ENCODE results near the gene ATG5. TPM values are rescaled to one million over a fixed set of nuclear protein-coding genes. Genes with fewer than 3 reads are reported as not detected.
A peak's percentile ranks its signal among the peaks of the same experiment; 100 is the strongest.

The ATG5 gene
- total RNA-seq, 4 donors from 2014 or later = 26.1 to 43.3 (median 30.6) TPM

DNA sequence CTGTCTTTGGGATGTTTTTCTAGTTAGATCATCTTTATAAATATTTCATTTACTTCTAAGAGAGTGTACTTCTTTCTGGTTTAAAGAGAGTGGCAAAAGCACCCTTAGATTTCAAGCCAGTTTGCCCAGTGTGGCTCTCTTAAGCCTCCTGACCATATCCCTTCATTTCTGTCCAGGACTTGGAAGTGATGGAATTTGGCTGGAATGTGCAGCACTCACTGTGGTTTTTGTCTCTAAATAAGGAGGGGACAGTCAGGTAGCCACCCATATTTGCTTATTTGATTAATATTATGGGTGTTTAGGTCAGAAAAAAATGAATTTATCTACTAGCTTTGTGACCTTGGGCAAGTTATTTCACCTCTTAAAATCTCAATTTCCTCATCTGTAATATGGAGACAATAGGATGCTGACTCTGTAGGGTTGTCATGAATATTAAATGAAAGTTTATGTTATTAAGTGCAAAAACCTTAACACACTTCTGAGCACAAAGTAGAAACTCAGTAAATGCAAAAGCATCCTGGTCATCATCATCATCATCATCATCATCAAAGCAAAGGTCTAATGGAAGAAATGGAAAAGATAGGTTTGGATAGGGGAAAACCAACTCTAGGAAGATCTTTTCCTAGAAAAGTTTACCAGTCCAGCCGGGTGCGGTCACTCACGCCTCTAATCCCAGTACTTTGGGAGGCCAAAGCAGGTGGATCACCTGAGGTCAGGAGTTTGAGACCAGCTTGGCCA is 38.0 kb upstream of the ATG5 start:
- ATAC-seq = no peak
- no peaks in the 10 kb centered on the region for H3K9me3 ChIP-seq
- no peak overlapping the region for H3K4me3 ChIP-seq
- 98 to 100% methylated on average over 1 to 3 of the region's 3 CpGs for WGBS, 2 donors (ENCODE audit: low coverage in 1 of 2)
- peaks cover 52% of the 10 kb centered on the region for H3K27me3 ChIP-seq
- TF ChIP-seq, protein P1, sequence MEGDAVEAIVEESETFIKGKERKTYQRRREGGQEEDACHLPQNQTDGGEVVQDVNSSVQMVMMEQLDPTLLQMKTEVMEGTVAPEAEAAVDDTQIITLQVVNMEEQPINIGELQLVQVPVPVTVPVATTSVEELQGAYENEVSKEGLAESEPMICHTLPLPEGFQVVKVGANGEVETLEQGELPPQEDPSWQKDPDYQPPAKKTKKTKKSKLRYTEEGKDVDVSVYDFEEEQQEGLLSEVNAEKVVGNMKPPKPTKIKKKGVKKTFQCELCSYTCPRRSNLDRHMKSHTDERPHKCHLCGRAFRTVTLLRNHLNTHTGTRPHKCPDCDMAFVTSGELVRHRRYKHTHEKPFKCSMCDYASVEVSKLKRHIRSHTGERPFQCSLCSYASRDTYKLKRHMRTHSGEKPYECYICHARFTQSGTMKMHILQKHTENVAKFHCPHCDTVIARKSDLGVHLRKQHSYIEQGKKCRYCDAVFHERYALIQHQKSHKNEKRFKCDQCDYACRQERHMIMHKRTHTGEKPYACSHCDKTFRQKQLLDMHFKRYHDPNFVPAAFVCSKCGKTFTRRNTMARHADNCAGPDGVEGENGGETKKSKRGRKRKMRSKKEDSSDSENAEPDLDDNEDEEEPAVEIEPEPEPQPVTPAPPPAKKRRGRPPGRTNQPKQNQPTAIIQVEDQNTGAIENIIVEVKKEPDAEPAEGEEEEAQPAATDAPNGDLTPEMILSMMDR (IDR thresholded peaks at IDR 0.05) = no peak
- TF ChIP-seq POLR2A (IDR thresholded peaks at IDR 0.05) (no peak), POLR2AphosphoS5 (IDR thresholded peaks at IDR 0.05) (no peak), EP300 (IDR thresholded peaks at IDR 0.05) (no peak)
- H3K27ac ChIP-seq = no peak overlapping the region
- H3K36me3 ChIP-seq = no peaks in the 10 kb centered on the region
- peaks cover 2 to 16% (median 11%) of the 10 kb centered on the region in 3 donors for H3K4me1 ChIP-seq

DNA sequence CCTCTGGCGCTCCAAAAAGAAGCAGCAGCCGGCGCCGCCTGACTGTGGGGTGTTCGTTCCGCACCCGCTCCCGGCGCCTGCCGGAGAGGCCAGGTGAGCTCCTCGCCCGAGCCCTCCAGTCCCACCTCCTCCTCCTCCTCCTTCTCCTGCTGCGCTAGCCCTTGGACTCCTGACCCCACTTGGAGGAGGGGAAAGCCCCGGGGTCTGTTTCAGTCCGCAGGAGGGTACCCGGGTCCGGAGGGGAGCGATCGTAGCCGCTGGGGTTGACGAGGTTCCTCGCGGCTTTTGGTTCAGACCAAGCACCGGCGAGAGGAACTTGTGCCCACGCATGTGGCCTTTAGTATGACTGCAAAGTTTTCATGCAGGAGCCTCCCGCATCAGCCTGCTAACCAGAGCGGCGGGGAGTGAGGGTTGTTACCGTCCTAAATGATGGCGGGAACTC is 35.5 kb upstream of the ATG5 start:
- Histone ChIP-seq H3K4me1 (peaks cover 2 to 16% (median 11%) of the 10 kb centered on the region in 3 donors), H3K27ac (no peak overlapping the region), H3K36me3 (no peaks in the 10 kb centered on the region), H3K4me3 (peak overlapping the region; percentile 11 to 53), H3K9me3 (no peaks in the 10 kb centered on the region), H3K27me3 (peaks cover 78% of the 10 kb centered on the region)
- TF ChIP-seq POLR2AphosphoS5 (IDR thresholded peaks at IDR 0.05) = no peak
- no peak for TF ChIP-seq POLR2A (IDR thresholded peaks at IDR 0.05)
- TF ChIP-seq, protein P1 (IDR thresholded peaks at IDR 0.05) = no peak
- TF ChIP-seq EP300 (IDR thresholded peaks at IDR 0.05) = no peak
- WGBS, 2 donors (ENCODE audit: low coverage in 1 of 2) = 10% methylated on average over 4 of the region's 31 CpGs; no CpG with 5 or more reads in 1 of the 2 donors
- ATAC-seq = peak; percentile 13

DNA sequence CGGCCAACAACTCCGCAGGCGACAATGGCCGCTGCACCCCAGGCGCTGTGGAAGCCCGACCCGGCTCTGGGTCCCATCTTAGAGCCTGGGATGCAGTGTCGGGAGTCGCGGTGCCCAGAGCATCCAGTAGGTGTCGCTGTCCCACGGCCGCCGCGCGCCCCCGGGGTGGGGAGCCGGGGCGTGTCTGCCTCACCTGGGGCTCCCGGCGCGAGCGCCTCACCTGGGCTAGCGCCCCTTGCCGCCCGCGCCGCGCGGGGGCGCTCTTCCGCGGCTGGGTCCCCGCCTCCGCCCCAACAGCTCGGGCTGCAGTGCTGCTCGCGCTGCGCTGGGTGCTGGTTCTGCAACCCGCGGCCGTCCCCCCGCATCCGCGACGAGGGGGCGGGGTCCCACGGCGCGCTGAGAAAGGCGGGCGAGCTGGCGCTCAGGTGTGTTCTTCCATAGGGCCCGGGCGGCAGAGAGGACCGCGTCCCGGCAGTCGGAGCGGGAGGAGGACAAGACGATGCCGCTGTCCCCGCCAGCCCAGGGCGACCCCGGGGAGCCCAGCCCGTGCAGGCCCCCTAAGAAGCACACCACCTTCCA is 34.9 kb upstream of the ATG5 start, which contains the start of gene CRYBG1:
TSS of gene CRYBG1 (plus strand) at position 308 of the 579 bp plus-strand sequence. CDS start at position 500, 192 bp downstream.
- ATAC-seq = peak; percentile 69
- Histone ChIP-seq H3K27ac (no peak within 1 kb of the TSS), H3K9me3 (no peaks in the 10 kb centered on the region), H3K4me3 (peak within 1 kb of the TSS; percentile 11 to 53), H3K27me3 (peaks cover 83% of the 10 kb centered on the region), H3K4me1 (peaks cover 2 to 16% (median 11%) of the 10 kb centered on the region in 3 donors), H3K36me3 (no peaks in the 10 kb centered on the region)
- WGBS, 2 donors (ENCODE audit: low coverage in 1 of 2) = no CpG with 5 or more reads among the region's 66 CpGs
- TF ChIP-seq EP300 (IDR thresholded peaks at IDR 0.05) = no peak
- TF ChIP-seq POLR2A (IDR thresholded peaks at IDR 0.05) = no peak
- TF ChIP-seq, protein P1 (IDR thresholded peaks at IDR 0.05) = peak; percentile 32 to 89 (median 48)
- no peak for TF ChIP-seq POLR2AphosphoS5 (IDR thresholded peaks at IDR 0.05)

DNA sequence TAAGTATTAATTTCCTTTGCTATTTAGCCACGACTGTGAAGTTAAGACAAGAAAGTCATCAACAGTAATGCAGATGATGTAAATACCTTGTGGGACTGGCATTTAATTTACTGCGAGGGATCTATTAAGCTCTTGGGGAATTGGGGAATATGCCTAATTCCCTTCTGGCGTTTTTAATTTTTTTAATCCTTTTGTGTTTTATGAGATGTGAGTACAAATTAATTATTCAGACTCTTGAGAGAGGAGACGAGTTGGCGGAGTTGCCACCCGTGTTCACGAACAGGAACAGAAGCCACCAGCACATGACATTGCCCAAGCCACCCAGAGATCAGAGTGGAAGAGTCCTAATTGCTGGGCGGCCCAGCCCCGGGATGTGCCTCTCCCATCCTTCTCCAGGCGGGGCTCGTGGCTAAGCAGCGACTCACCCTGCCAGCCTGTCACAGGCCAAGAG is 34.4 kb upstream of the ATG5 start:
- H3K4me1 ChIP-seq = peaks cover 2 to 16% (median 11%) of the 10 kb centered on the region in 3 donors
- 47 to 59% methylated on average over 4 of the region's 12 CpGs for WGBS, 2 donors (ENCODE audit: low coverage in 1 of 2)
- ATAC-seq = peak; percentile 41
- TF ChIP-seq, protein P1 (IDR thresholded peaks at IDR 0.05) = no peak
- TF ChIP-seq POLR2A (IDR thresholded peaks at IDR 0.05) (no peak), POLR2AphosphoS5 (IDR thresholded peaks at IDR 0.05) (no peak), EP300 (IDR thresholded peaks at IDR 0.05) (no peak)
- peak overlapping the region in 1 of 2 donors; percentile 53 for H3K4me3 ChIP-seq
- no peaks in the 10 kb centered on the region for H3K9me3 ChIP-seq
- H3K36me3 ChIP-seq = no peaks in the 10 kb centered on the region
- no peak overlapping the region for H3K27ac ChIP-seq
- peaks cover 82% of the 10 kb centered on the region for H3K27me3 ChIP-seq
